T-helper 2 cell (primary cell): Measurements from ENCODE around the gene ICAM4.

Experiments used
- DNase-seq, 5 experiments: peaks; one replicate each; pipeline versions ENCODE4 v3.0.0 to v3.0.0-alpha.2; 2012 to 2022

ICAM4 gene

DNA sequence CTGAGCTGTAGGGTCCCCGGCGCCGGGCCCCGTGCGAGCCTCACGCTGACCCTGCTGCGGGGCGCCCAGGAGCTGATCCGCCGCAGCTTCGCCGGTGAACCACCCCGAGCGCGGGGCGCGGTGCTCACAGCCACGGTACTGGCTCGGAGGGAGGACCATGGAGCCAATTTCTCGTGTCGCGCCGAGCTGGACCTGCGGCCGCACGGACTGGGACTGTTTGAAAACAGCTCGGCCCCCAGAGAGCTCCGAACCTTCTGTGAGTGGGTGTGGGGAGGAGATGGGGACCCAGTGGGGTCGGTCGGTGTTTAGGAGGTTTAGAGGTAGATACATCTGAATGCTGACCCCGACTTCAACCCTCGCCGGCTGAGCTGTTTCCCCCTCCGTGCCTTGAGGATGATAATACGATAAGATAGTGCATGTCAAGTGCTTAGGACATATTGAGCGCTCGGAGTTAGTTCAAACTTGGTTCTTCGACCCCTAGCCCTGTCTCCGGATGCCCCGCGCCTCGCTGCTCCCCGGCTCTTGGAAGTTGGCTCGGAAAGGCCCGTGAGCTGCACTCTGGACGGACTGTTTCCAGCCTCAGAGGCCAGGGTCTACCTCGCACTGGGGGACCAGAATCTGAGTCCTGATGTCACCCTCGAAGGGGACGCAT is 4.9 kb downstream of the ICAM4 start:
- DNase-seq = peak in 1 of 5 experiments; percentile 45

DNA sequence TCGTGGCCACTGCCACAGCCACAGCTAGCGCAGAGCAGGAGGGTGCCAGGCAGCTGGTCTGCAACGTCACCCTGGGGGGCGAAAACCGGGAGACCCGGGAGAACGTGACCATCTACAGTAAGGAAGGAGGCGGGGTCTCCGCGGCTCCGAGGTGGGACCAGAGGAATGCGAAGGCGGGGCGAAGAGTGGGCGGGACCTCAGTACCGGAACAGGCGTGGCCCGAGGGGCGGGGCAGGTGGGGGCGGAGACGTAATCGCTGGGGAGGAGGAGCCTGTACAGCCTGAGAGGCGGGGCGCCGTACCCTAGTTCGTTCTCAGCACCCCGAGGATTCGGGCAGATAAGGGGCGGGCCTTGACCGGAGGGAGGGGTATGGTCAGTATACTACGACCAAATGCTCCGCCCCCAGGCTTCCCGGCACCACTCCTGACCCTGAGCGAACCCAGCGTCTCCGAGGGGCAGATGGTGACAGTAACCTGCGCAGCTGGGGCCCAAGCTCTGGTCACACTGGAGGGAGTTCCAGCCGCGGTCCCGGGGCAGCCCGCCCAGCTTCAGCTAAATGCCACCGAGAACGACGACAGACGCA is 5.5 kb downstream of the ICAM4 start:
- peak; percentile 48 to 69 (median 55) for DNase-seq

DNA sequence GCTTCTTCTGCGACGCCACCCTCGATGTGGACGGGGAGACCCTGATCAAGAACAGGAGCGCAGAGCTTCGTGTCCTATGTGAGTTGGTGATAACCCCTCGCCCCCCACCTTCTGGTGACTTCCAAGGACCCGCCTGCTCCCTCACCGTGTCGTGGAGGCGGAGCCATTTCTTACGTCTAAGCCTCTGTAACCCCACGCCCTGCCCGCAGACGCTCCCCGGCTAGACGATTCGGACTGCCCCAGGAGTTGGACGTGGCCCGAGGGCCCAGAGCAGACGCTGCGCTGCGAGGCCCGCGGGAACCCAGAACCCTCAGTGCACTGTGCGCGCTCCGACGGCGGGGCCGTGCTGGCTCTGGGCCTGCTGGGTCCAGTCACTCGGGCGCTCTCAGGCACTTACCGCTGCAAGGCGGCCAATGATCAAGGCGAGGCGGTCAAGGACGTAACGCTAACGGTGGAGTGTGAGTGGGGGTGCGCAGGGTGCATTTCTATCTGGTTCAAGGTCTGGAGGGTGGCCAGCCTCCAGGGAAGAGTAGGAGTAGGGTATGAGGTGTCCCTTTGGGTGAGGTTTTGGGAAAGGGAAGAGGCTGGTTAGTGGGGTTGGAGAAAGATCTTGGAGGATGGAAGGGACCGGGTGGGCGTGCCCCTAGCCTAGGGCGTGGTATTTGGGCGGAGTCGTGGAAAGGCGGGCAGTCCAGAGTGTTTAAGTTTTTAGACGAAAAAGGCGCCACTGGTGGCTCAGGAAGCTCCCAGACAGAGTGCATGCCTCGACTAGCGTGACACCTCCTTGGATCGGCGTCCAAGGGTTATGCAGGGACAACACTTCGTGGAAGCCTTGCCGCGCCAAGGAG is 6.3 kb downstream of the ICAM4 start:
- peak in 1 of 5 experiments; percentile 34 for DNase-seq

GRCh38 chr19:10293637-10294367 is 7.0 kb downstream of the ICAM4 start:
- peak in 1 of 5 experiments; percentile 14 for DNase-seq

DNA sequence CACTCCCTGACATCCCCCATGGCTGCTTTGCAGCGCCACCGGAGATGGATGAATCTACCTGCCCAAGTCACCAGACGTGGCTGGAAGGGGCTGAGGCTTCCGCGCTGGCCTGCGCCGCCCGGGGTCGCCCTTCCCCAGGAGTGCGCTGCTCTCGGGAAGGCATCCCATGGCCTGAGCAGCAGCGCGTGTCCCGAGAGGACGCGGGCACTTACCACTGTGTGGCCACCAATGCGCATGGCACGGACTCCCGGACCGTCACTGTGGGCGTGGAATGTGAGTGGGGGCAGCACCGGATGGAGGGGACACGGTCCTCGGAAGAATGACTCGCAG is 7.6 kb downstream of the ICAM4 start:
- DNase-seq = no peak

GRCh38 chr19:10295305-10295846 is 8.6 kb downstream of the ICAM4 start:
- DNase-seq = peak; percentile 38 to 83 (median 63)

GRCh38 chr19:10295847-10296591 is 9.3 kb downstream of the ICAM4 start:
- DNase-seq = no peak

DNA sequence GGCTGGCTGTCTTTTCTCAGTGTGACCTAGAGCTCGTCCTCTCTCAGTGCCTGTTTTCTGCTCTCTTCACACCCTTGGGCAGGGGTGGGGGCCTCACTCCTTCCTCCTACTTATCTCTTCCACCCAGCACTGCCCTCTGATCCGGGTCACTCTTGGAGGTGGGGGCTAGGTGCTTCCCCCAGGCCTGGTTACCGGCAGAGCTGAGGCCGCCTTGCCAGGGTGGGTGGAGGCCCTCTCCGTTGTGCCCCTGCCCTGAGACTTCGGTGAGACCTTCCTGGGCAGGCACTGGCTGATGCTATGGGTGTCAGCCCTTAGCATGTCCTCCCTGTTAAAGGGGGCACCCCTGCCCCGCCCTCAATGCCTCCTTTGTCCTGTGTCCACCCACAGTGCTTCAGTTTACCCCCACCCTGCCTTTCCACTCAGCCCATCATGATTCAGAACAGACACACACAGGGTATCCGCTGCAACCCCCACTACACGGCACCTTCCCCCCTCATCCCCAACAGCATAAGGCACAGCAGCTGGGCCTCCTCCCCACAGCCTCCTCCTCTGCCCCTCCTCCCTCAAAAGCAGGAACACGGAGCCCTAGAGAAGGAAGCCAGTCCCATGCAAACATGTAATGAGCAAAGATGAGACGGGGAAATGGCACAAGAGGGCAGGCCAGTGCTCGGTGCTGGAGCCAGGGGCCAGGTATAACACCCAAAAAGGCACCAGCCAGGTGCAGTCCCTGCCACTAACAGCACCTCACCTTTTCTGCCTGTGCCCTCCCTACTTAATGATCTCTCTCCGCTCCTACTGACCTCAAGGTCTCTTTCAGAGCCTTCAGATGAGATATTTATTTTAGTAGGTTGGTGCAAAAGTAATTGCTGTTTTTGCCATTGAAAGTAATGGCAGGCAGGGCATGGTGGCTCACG is 13.0 kb downstream of the ICAM4 start:
- DNase-seq = no peak

- no peak for DNase-seq
These were observed 18.5 kb downstream of the ICAM4 start for GRCh38 chr19:10305139-10305806.

DNA sequence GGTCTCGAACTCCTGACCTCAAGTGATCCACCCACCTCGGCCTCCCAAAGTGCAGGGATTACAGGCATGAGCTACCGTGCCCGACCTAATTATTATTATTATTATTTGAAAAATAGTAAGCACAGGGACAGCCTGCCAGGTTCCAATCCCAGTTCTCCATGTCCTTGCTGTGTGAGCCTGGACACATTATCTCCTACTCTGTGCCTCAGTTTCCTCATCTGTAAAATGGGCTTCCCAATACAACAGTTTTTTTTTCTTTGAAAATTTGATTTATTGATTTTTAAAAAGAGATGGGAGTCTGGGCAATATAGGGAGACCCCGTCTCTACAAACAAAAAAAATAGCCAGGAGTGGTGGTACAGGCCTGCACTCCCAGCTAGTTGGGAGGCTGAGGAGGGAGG is 19.6 kb downstream of the ICAM4 start:
- no peak for DNase-seq

GRCh38 chr19:10309423-10309822 is 22.7 kb downstream of the ICAM4 start, which contains the start of gene ZGLP1:
TSS of gene ZGLP1 (minus strand) at chr19:10309815.
- no peak for DNase-seq

- DNase-seq = peak; percentile 78 to 90 (median 89)
These were observed 28.8 kb downstream of the ICAM4 start, which contains the start of gene FDX2 for GRCh38 chr19:10315335-10316214. TSS of gene FDX2 (minus strand) at chr19:10316015. CDS start at chr19:10315996, 19 bp downstream.

DNA sequence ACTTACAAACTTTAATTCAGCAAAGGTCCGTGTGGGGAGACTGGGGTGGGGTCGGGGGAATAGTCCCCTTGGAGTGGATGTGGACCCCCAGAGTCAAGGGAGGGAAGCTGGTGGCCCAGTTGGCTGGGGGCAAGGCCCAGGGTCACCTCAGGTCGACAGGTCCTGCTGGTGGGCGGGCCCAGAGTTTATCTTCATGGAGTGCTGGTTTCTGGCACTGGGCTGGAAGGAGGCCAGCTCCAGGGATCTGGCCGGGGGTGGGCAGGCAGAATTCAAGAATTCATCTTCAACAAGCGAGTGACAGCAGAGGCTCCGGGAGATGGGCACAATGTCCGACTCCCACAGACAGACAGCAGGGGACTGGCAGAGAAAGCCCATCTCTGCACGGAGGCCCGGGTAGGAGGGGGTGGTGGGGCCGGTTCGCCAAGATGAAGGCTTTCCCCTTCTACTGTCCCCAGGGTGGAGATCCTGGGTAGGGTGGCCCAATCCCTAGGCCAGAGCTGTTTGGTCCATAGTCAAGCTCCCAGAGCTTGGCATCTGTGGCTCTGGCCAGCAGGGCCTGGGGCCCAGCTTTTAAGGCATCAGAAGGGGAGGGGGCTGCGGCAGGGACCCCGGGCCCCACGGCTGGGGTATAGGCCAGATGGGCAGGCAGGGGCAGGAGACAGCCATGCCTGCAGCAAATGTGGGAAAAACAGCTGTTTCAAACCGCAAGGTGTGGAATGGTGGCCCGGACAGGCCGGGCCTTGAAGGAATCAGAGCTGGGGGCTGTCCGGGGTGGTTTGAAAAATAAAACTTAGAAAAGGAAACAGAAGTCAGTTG is 29.7 kb downstream of the ICAM4 start:
- no peak for DNase-seq

DNA sequence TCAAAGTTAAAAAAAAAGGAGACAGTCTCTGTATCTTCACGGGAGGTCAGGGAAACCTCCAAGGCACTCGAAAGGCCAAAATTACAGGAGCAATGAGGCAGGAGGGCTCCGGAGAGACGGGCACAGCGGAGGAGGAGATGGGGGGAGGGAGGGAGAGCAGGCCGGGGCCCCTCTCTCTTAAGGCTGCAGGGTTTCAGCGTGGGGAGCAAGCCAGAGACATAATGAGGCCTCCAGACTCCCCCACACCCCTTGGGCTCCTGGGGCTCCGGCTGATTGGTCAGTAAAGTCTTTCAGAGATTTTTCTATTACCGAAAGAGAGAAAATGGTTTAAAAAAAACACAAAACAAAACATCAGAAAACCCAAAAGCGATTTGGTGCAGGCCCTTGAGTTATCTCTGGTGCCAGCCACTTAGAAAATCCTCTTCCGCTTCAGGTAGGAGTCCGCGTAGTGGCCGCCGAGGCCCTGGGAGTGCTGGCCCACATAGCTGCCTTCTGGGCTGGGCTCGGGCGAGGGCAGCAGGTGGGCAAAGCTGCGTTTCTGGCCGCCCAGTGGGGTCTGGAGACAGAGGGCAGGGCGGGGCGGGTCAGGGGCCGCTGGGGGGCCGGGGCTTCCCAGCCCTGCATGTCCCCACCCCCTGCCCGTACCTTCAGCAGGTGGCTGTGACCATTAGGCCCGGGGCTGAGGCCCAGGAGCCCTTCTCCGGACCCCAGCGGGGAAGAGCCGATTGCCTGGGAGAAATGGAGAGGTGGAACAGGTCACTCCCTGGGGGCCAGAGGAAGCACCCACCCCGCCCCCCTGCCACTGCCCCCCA is 30.5 kb downstream of the ICAM4 start:
- no peak for DNase-seq

DNA sequence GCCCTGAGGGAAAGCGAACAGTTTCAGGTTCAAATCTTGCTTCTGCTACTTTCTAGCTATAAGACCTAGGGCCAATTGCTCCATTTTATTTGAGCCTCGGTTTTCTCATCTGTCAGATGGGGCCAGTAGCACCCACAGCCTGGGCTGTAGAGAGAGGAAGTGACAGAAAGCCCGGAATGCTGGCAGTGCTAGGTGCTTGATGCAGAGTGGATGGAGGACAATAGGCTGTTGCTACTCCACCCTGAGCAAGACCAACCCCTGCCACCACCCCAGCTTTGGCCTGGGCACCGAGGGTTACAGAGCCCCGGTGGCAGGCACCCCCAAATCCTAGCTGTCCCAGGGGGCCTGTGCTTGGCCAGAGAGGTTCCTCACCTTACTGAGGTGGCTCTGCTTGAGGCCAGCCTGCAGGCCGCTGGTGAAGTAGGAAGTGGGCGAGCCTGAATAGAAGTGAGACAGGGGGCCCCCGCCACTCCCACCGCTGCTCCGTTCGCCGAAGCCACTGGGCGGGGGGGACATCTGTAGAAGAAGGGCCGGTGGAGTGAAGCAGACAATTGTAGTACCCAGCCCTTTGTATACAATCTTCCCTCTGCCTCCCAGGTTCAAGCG is 31.2 kb downstream of the ICAM4 start:
- no peak for DNase-seq

DNA sequence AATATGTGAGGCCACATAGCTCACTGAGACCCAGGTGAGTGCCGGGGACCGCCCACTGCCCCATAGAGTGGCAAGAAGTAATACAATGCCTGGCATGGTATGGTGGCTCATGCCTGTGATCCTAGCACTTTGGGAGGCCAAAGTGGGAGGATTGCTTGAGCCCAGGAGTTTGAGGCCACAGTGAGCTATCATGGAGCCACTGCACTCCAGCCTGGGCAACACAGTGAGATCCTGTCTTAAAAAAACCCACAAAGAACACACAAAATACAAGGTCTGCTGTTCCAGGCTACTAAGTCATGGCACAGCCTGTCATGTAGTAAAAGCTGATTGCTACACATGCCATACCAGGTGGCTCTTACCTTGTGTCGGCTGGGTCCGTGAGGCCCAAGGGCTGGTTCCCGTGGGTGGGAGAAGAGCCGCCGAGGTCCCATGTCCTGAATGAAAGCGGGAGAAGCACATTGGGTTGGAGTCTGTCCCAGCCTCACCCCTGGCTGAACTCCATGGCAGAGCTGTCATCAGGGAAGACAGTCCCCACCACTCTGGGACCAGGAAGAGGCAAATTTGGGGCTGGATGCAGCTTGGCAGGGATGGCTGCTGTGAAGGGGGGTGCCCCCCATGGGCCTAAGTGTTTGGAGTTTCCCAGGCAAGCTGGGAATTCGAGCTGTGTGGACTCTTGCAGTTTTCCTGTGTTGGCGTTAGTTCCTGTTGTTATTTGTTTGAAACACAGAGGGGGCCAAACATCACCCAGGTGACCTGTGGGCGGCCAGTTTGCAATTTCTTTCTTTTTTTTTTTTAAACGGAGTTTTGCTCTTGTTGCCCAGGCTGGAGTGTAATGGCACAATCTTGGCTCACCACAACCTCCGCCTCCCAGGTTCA is 32.3 kb downstream of the ICAM4 start:
- DNase-seq = no peak
